HG03432 (cell line): ENCODE results near the gene FOXC2.

Source experiments
- ATAC-seq: cut with Tn5 transposase; IDR thresholded peaks from one replicate; pipeline ENCODE4 v1.9.1; 2021; ENCODE audit warnings: mild to moderate bottlenecking, moderate library complexity; ENCODE audit not compliant: unreplicated experiment

FOXC2 gene

GRCh38 chr16:86609115-86609514, 42.5 kb downstream of the FOXC2 start:
- no peak for ATAC-seq

- no peak for ATAC-seq
Observed at GRCh38 chr16:86609661-86610060, 43.0 kb downstream of the FOXC2 start.

- no peak for ATAC-seq
Observed at GRCh38 chr16:86610779-86611524, 44.3 kb downstream of the FOXC2 start.

GRCh38 chr16:86611525-86611855, 44.9 kb downstream of the FOXC2 start:
- no peak for ATAC-seq

- no peak for ATAC-seq
Observed at GRCh38 chr16:86611941-86612340, 45.3 kb downstream of the FOXC2 start.

GRCh38 chr16:86614699-86615098, 48.1 kb downstream of the FOXC2 start:
- ATAC-seq, result no peak

- ATAC-seq, result no peak
Observed at GRCh38 chr16:86616906-86617305, 50.3 kb downstream of the FOXC2 start.

GRCh38 chr16:86618431-86619238, 52.0 kb downstream of the FOXC2 start:
- no peak for ATAC-seq
